Heart right ventricle (tissue), 16 donors: Measurements from ENCODE around the gene GXYLT2. TPM values are rescaled to one million over a fixed set of nuclear protein-coding genes. Genes with fewer than 3 reads are reported as not detected.
A peak's percentile ranks its signal among the peaks of the same experiment; 100 is the strongest.

Experiments
- ATAC-seq, 8 donors: fragments of 200-7000 bp; cut with Tn5 transposase; one replicate each; pipeline ENCODE4 v1.9.1; 2020; ENCODE audit warnings: mild to moderate bottlenecking in 8 of 8, moderate library complexity in 8 of 8, moderate number of reproducible peaks in 1 of 8
- DNase-seq, 2 donors: peaks; one replicate each; pipeline ENCODE4 v3.0.0-alpha.2; 2020
- H3K27ac ChIP-seq, 10 donors: fragments of 200-600 bp; sonication (generic) in 2 of 10; one replicate each; pipeline versions ENCODE4 v1.5.0 to v1.8.0; 2020 to 2022; ENCODE audit warnings: mild to moderate bottlenecking in 3 of 10
- H3K27me3 ChIP-seq, 7 donors: fragments of 200-600 bp; one replicate each; pipeline ENCODE4 v1.8.0; 2021 to 2022; ENCODE audit warnings: mild to moderate bottlenecking in 2 of 7
- H3K36me3 ChIP-seq, 9 donors: fragments of 200-600 bp; sonication (generic) in 1 of 9; one replicate each; pipeline versions ENCODE4 v1.5.0 to v1.8.0; 2020 to 2022; ENCODE audit warnings: mild to moderate bottlenecking in 2 of 9
- H3K4me1 ChIP-seq, 9 donors: fragments of 200-600 bp; sonication (generic) in 1 of 9; one replicate each; pipeline versions ENCODE4 v1.5.0 to v1.8.0; 2020 to 2022; ENCODE audit warnings: mild to moderate bottlenecking in 4 of 9
- H3K4me3 ChIP-seq, 10 donors: fragments of 200-600 bp; sonication (generic) in 2 of 10; one replicate each; pipeline versions ENCODE4 v1.5.0 to v1.8.0; 2020 to 2022; ENCODE audit warnings: mild to moderate bottlenecking in 7 of 10, moderate library complexity in 2 of 10
- H3K9me3 ChIP-seq, 11 donors: fragments of 200-600 bp in 10 of 11; sonication (generic) in 2 of 11; one replicate each; pipeline versions ENCODE4 v1.5.0 to v1.8.0; 2013 to 2022; ENCODE audit warnings: mild to moderate bottlenecking in 2 of 11, control low read depth in 1 of 11, moderate library complexity in 1 of 11
- CTCF ChIP-seq, 9 donors: fragments of 200-600 bp; sonication (generic) in 2 of 9; IDR thresholded peaks; one replicate each; pipeline versions ENCODE4 v1.5.0 to v1.8.0; 2021 to 2022; ENCODE audit warnings: antibody characterized with exemption in 9 of 9, mild to moderate bottlenecking in 5 of 9, moderate library complexity in 1 of 9
- WGBS, 2 donors: extraction: QIAGEN DNeasy Blood & Tissue Kit; methylation state at CpG; one replicate each; pipeline ENCODE4 v1.1.7; 2013; ENCODE audit warnings: inconsistent platforms in 1 of 2; 5-methylcytosine and 5-hydroxymethylcytosine counted together
- intact Hi-C, 10 donors: fragments of 100-400 bp; cut with DNase I; formaldehyde crosslinking; loops; one replicate each; pipeline versions ENCODE4 v1.11.1 to v1.14.2; 2022
- polyA plus RNA-seq, 2 donors: library from polyadenylated mRNA; stranded (reverse); fragments of 200-250 nt; gene quantifications; one replicate each; pipeline ENCODE4 v1.2.3, GENCODE V29; 2013
- total RNA-seq, 10 donors: library from RNA; stranded (reverse); fragmentation: NEBNext Ultra II Directional in 3 of 10; extraction: Animal tissue kit (Norgen Biotek cat#: 25700) in 3 of 10; gene quantifications; one replicate each; pipeline versions ENCODE4 v1.2.1 to v1.2.4, GENCODE V29; 2021 to 2023
- donor health status: Arrhythmogenic right ventricular cardiomyopathy.
- donor health status: ischemic (EF 13 %, LVEDD 7.1; RV severe dilation, severe dysfunction).
- donor health status: healthy with polysubstance abuse.
- donor health status: DM: no; HTN: yes; CAD: no.
- donor health status: DM: no; HTN: no; CAD: no.
- donor health status: ischemic (EF 25% LVEDD 6.9; RV normal size, moderate dysfunction).
- donor health status: ischemic (EF 25% LVEDD 5.7; RV mildly dilated, moderate dysfunction).
- donor health status: healthy.
- donor health status: DM: yes; HTN: yes; CAD: no.
- donor health status: Ischemic cardiomyopathy.
- donor health status: ischemic (EF 35%, LVEDD 5.7; RV mildly dilated, moderate dysfunction).
- donor health status: nonischemic (EF 11% LVEDD 7.7; RV severe dilation, severe dysfunction).
- donor health status: DM: yes; HTN: yes; CAD: no.
- donor health status: PGD.
- donor health status: ischemic (EF 29% LVEDD 5.4; RV normal size, mild dysfunction).
- donor health status: nonischemic (EF 23%, LVEDD 6.1; RV moderate dilation, normal function).

GXYLT2 gene
- total and polyA plus RNA-seq, 12 donors: 1.5 to 26.7 (median 13.9) TPM

- 77 to 81% methylated on average over 5 of the region's 5 CpGs for WGBS, 2 donors
- no peak for ATAC-seq
- intact Hi-C loops: no loop called here
Measured at GRCh38 chr3:72977060-72977808, 89.4 kb downstream of the GXYLT2 start.

GRCh38 chr3:72982609-72983366, 94.9 kb downstream of the GXYLT2 start:
- 78 to 82% methylated on average over 3 of the region's 3 CpGs for WGBS, 2 donors

More at GRCh38 chr3:72977060-72977808, 89.4 kb downstream of the GXYLT2 start:
- Histone ChIP-seq H3K27me3 (no peaks in the 10 kb centered on the region), H3K36me3 (no peaks in the 10 kb centered on the region), H3K27ac (peak overlapping the region in 1 of 10 donors; percentile 32), H3K4me3 (no peak overlapping the region), H3K4me1 (peaks cover 0 to 23% (median 4%) of the 10 kb centered on the region in 9 donors), H3K9me3 (no peaks in the 10 kb centered on the region)
- TF ChIP-seq CTCF (IDR thresholded peaks at IDR 0.05): no peak
- DNase-seq: no peak

GRCh38 chr3:72985576-72985975, 97.7 kb downstream of the GXYLT2 start:
- Histone ChIP-seq H3K27ac (no peak overlapping the region), H3K4me1 (no peaks in the 10 kb centered on the region), H3K36me3 (no peaks in the 10 kb centered on the region), H3K27me3 (no peaks in the 10 kb centered on the region), H3K4me3 (no peak overlapping the region), H3K9me3 (peaks cover 0 to 17% (median 4%) of the 10 kb centered on the region in 11 donors)
- ATAC-seq (no peak), DNase-seq (no peak)
- no peak for TF ChIP-seq CTCF (IDR thresholded peaks at IDR 0.05)
- WGBS, 2 donors: 97 to 100% methylated on average over 1 of the region's 1 CpG
- intact Hi-C loops: no loop called here

More at GRCh38 chr3:72982609-72983366, 94.9 kb downstream of the GXYLT2 start:
- DNase-seq (no peak), ATAC-seq (no peak)
- no peak overlapping the region for H3K4me3 ChIP-seq
- H3K27me3 ChIP-seq: no peaks in the 10 kb centered on the region
- TF ChIP-seq CTCF (IDR thresholded peaks at IDR 0.05): no peak
- H3K9me3 ChIP-seq: peaks cover 0 to 17% (median 4%) of the 10 kb centered on the region in 11 donors
- no peak overlapping the region for H3K27ac ChIP-seq
- no peaks in the 10 kb centered on the region for H3K4me1 ChIP-seq
- intact Hi-C loops: no loop called here
- no peaks in the 10 kb centered on the region for H3K36me3 ChIP-seq

- DNase-seq (no peak), ATAC-seq (no peak)
- Histone ChIP-seq H3K27me3 (no peaks in the 10 kb centered on the region), H3K27ac (no peak overlapping the region), H3K4me1 (no peaks in the 10 kb centered on the region), H3K36me3 (no peaks in the 10 kb centered on the region), H3K9me3 (peaks cover 0 to 5% (median 0%) of the 10 kb centered on the region in 11 donors), H3K4me3 (no peak overlapping the region)
- intact Hi-C loops: loop anchor here in 4 of 10 donors (5.0 to 10.0 kb wide), 4 partner anchors 44 to 146 kb away; partner anchors contain the start of gene SHQ1 (in 1 of the 4)
- TF ChIP-seq CTCF (IDR thresholded peaks at IDR 0.05): no peak
- 85 to 91% methylated on average over 5 of the region's 5 CpGs for WGBS, 2 donors
Measured at GRCh38 chr3:72990701-72991395, 103.0 kb downstream of the GXYLT2 start.
